UCSD-AML1 (cell line): ENCODE data around the gene RECQL.
"Not testable (repeated sequence)": the region's sequence is repeated elsewhere in the genome, so short reads cannot be mapped to it uniquely, and the experiment has no call there.

Experiments used
- DNase-seq: peaks from one replicate; lab custom pipeline; 2025; ENCODE audit not compliant: unreplicated experiment; lab: John Stamatoyannopoulos, UW

RECQL gene

GRCh38 chr12:21433525-21433924, 67.9 kb downstream of the RECQL start:
- no peak for DNase-seq

GRCh38 chr12:21429994-21430393, 71.4 kb downstream of the RECQL start:
- no peak for DNase-seq

DNA sequence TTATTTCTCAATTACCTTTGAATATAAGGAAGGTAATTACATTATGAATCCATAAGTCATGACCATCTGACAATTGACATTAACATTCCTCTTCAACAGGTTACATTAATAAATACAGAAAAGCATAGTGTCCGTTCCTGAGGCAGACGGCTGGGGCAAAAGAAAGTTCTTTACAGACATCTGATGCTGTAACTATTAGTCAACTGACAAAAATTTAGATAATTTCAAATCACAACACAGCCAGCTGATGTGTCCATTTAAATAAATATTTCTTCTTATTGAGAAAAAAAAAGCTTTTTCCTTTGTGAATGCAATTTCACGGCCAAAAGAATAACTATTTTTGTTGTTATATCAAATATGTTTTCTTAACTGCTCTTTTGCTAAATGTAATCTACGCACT, 73.2 kb downstream of the RECQL start:
- DNase-seq: no peak

DNA sequence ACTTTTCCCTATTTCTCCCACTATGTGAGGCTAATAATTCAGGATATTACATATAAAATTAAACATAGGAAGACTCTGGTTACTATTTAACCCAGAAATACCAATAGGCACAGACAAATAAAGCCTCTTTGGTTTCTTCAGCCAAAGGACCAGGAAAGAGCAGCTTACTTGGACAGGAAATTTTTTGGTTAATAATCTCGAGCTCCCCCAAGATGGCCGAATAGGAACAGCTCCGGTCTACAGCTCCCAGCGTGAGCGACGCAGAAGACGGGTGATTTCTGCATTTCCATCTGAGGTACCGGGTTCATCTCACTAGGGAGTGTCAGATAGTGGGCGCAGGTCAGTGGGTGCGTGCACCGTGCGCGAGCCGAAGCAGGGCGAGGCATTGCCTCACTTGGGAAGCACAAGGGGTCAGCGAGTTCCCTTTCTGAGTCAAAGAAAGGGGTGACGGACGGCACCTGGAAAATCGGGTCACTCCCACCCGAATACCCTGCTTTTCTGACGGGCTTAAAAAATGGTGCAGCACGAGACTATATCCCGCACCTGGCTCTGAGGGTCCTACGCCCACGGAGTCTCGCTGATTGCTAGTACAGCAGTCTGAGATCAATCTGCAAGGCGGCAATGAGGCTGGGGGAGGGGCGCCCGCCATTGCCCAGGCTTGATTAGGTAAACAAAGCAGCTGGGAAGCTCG, 82.3 kb downstream of the RECQL start:
- not testable (repeated sequence) for DNase-seq
